Measurements from ENCODE around the gene VPS8.

Gene VPS8

GRCh38 chr3:185089343-185089742, 277.4 kb downstream of the VPS8 start:
- DNase-seq (ENCODE audit: low read depth, low spot score): no peak

GRCh38 chr3:185089751-185090150, 277.8 kb downstream of the VPS8 start:
- DNase-seq (ENCODE audit: low read depth, low spot score): no peak

GRCh38 chr3:185090811-185091210, 278.8 kb downstream of the VPS8 start:
- DNase-seq (ENCODE audit: low read depth, low spot score): no peak

- DNase-seq (ENCODE audit: low read depth, low spot score): no peak
Observed at GRCh38 chr3:185093116-185093515, 281.1 kb downstream of the VPS8 start.

GRCh38 chr3:185094697-185095096, 282.7 kb downstream of the VPS8 start:
- DNase-seq (ENCODE audit: low read depth, low spot score): no peak

Data from activated CD4-positive, CD25-positive, alpha-beta regulatory T cell treated with anti-CD3 and anti-CD28 coated beads, Interleukin-2, amount 50 U/mL, for 16 hours (primary cell).